ENCODE measurements around the gene GDPD5. TPM values are rescaled to one million over a fixed set of nuclear protein-coding genes. Genes with fewer than 3 reads are reported as not detected.
A peak's percentile ranks its signal among the peaks of the same experiment; 100 is the strongest.

Gene GDPD5
- total RNA-seq, 4 donors from 2014 or later = 5.1 to 9.3 (median 8.4) TPM

- Histone ChIP-seq H3K27ac (replicated peaks in 1 of 4) (no peak overlapping the region), H3K4me3 (no peak overlapping the region), H3K4me1 (peaks cover 0 to 6% (median 0%) of the 10 kb centered on the region in 4 donors), H3K27me3 (peaks cover 0 to 19% (median 0%) of the 10 kb centered on the region in 4 donors), H3K9me3 (no peaks in the 10 kb centered on the region), H3K36me3 (no peaks in the 10 kb centered on the region)
- TF ChIP-seq EP300 (IDR thresholded peaks at IDR 0.05) (no peak), POLR2A (IDR thresholded peaks at IDR 0.05; ENCODE audit: low read depth) (no peak), CTCF (IDR thresholded peaks at IDR 0.05) (no peak), POLR2AphosphoS5 (IDR thresholded peaks at IDR 0.05) (no peak)
- intact Hi-C loops (cut with DNase I) = no loop called here
- DNase-seq (ENCODE audit: extremely low spot score) = no peak
- WGBS = 75% methylated on average over 9 of the region's 9 CpGs
Observed at GRCh38 chr11:75453916-75454655, 71.7 kb downstream of the GDPD5 start.

GRCh38 chr11:75450826-75451821 lies 74.6 kb downstream of the GDPD5 start:
- H3K4me1 ChIP-seq = peaks cover 0 to 6% (median 0%) of the 10 kb centered on the region in 4 donors
- intact Hi-C loops (cut with DNase I) = no loop called here
- whole genome bisulfite sequencing = 71% methylated on average over 42 of the region's 46 CpGs
- no peak for DNase-seq (ENCODE audit: extremely low spot score)
- peaks cover 0 to 19% (median 0%) of the 10 kb centered on the region in 4 donors for H3K27me3 ChIP-seq
- H3K36me3 ChIP-seq = no peaks in the 10 kb centered on the region
- H3K27ac ChIP-seq (replicated peaks in 1 of 4) = no peak overlapping the region
- no peak for TF ChIP-seq POLR2AphosphoS5 (IDR thresholded peaks at IDR 0.05)
- peak in 2 of 3 experiments; percentile 21 to 49 for TF ChIP-seq CTCF (IDR thresholded peaks at IDR 0.05)
- no peak overlapping the region for H3K4me3 ChIP-seq
- no peaks in the 10 kb centered on the region for H3K9me3 ChIP-seq

- no peaks in the 10 kb centered on the region for H3K36me3 ChIP-seq
- intact Hi-C loops (cut with DNase I) = no loop called here
- no peak overlapping the region for H3K4me3 ChIP-seq
- no peak for TF ChIP-seq CTCF (IDR thresholded peaks at IDR 0.05)
- TF ChIP-seq EP300 (IDR thresholded peaks at IDR 0.05) = no peak
- TF ChIP-seq POLR2A (IDR thresholded peaks at IDR 0.05; ENCODE audit: low read depth) = no peak
- no peak for TF ChIP-seq POLR2AphosphoS5 (IDR thresholded peaks at IDR 0.05)
- no peak for DNase-seq (ENCODE audit: extremely low spot score)
- peaks cover 0 to 19% (median 0%) of the 10 kb centered on the region in 4 donors for H3K27me3 ChIP-seq
- peaks cover 0 to 9% (median 2%) of the 10 kb centered on the region in 4 donors for H3K4me1 ChIP-seq
- H3K9me3 ChIP-seq = no peaks in the 10 kb centered on the region
- H3K27ac ChIP-seq (replicated peaks in 1 of 4) = no peak overlapping the region
- WGBS = 100% methylated on average over 1 of the region's 7 CpGs
Observed at GRCh38 chr11:75450236-75450635, 75.5 kb downstream of the GDPD5 start.

- intact Hi-C loops (cut with DNase I) = no loop called here
- Histone ChIP-seq H3K9me3 (no peaks in the 10 kb centered on the region), H3K36me3 (no peaks in the 10 kb centered on the region), H3K27me3 (peaks cover 0 to 19% (median 0%) of the 10 kb centered on the region in 4 donors), H3K27ac (replicated peaks in 1 of 4) (no peak overlapping the region), H3K4me3 (no peak overlapping the region), H3K4me1 (peaks cover 0 to 9% (median 2%) of the 10 kb centered on the region in 4 donors)
- no peak for DNase-seq (ENCODE audit: extremely low spot score)
- TF ChIP-seq POLR2AphosphoS5 (IDR thresholded peaks at IDR 0.05) (no peak), POLR2A (IDR thresholded peaks at IDR 0.05; ENCODE audit: low read depth) (no peak), EP300 (IDR thresholded peaks at IDR 0.05) (no peak), CTCF (IDR thresholded peaks at IDR 0.05) (no peak)
- 93% methylated on average over 5 of the region's 11 CpGs for WGBS
Observed at GRCh38 chr11:75449776-75450175, 76.0 kb downstream of the GDPD5 start.
